RWPE1 (cell line): ENCODE data around the gene CTIF.

ENCODE experiments used
- CTCF ChIA-PET: fragments of 350-600 bp; sonication (Branson Sonifier 250); formaldehyde crosslinking; extraction: SDS; loops from one replicate; lab custom pipeline; 2021; lab: Yijun Ruan, JAX
- POLR2A ChIA-PET: fragments of 400-600 bp; formaldehyde crosslinking; extraction: SDS; loops from one replicate; lab custom pipeline; 2020; ENCODE audit warnings: antibody characterized with exemption; ENCODE audit not compliant: low non-redundant PET; lab: Yijun Ruan, JAX
- DNase-seq: peaks from one replicate; pipeline ENCODE4 v3.0.0; 2012; ENCODE audit warnings: low spot score
- H3K27ac ChIP-seq: fragments of 450-650 bp; 2 replicates; pipeline ENCODE4 v1.5.1; 2017
- TF ChIP-seq, protein P1 (sequence below): fragments of 450-650 bp; conservative IDR thresholded peaks from 2 replicates; pipeline ENCODE4 v1.5.1; 2017; ENCODE audit warnings: low read depth, mild to moderate bottlenecking

CTIF gene

DNA sequence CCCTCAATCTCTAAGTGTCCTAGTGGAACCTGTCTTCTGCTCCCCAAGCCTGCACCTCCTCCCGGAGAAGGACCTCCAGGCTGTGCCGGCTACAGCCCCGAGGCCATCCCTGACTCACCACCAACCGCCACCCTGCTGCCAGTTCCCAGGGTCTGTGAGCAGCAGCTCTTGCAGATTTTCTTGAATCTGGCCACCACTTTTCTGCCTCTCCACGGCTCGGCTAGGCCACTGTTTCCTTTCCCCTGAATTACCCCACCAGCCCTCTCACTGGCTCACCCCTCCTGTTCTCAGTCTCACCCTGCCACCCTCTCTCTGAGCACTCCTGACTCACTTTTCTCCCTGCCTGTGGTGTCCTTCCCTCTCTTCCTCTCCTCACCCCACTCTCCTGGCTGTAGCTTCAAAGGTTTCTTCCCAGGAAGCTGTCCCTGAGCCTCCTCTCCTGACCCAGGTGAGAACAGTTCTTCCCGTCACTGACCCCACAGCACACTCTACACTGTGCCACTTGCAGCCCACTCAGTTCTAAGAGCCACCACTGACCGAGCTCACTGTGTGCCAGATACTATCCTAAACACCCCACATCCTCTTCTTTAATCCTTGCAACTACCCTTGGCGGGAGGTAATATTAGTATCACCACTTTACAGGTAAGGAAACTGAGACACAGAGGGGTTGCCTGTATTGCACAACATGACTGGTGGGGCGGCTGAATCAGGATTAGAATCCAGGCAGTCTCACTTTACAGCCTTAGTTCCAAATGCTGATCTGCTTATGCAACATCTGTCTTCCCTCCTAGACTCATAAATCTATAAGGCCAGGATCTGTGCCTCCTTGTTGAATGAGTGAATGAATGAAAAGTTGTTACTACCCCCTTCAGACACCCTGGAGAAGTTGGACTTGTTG lies 300.3 kb downstream of the CTIF start:
- DNase-seq: peak; percentile 43
- CTCF ChIA-PET: no interaction called here

GRCh38 chr18:48839819-48840490 lies 301.1 kb downstream of the CTIF start:
- peak overlapping the region; percentile 93 for H3K27ac ChIP-seq
- CTCF ChIA-PET: no interaction called here
- DNase-seq: no peak
- TF ChIP-seq, protein P1, sequence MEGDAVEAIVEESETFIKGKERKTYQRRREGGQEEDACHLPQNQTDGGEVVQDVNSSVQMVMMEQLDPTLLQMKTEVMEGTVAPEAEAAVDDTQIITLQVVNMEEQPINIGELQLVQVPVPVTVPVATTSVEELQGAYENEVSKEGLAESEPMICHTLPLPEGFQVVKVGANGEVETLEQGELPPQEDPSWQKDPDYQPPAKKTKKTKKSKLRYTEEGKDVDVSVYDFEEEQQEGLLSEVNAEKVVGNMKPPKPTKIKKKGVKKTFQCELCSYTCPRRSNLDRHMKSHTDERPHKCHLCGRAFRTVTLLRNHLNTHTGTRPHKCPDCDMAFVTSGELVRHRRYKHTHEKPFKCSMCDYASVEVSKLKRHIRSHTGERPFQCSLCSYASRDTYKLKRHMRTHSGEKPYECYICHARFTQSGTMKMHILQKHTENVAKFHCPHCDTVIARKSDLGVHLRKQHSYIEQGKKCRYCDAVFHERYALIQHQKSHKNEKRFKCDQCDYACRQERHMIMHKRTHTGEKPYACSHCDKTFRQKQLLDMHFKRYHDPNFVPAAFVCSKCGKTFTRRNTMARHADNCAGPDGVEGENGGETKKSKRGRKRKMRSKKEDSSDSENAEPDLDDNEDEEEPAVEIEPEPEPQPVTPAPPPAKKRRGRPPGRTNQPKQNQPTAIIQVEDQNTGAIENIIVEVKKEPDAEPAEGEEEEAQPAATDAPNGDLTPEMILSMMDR: no peak
- POLR2A ChIA-PET: no interaction called here

More for the DNA sequence above, 300.3 kb downstream of the CTIF start:
- peak overlapping the region; percentile 93 for H3K27ac ChIP-seq
- TF ChIP-seq, protein P1: no peak
- POLR2A ChIA-PET: no interaction called here

DNA sequence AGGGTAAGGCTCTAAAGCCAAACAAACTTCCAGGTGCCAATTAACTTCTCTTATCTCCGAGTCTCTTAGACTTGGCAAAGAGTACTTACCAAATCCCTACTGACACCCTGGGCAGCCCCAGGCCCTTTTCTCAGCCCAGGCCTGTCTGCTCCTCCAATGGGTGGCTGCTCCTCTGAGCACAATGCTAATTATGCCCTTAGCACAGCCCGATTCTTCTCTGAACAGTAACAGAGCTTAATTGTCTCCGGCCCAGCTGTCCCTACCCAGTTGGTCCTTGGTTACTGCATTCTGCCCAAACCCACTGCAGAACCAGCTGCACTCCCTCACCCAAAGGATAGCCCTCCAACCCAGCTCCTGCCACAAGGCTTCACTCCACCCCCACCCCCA lies 301.7 kb downstream of the CTIF start:
- ChIA-PET POLR2A (interaction anchor here (0.5 kb wide), 1 partner anchor 9 kb away, joined by 5 read pairs; no protein-coding TSS in a partner anchor), CTCF (no interaction called here)
- H3K27ac ChIP-seq: peak overlapping the region; percentile 93

GRCh38 chr18:48841381-48842258 lies 302.8 kb downstream of the CTIF start:
- POLR2A ChIA-PET: interaction anchor here (0.5 kb wide), 1 partner anchor 8 kb away, joined by 5 read pairs; no protein-coding TSS in a partner anchor
- DNase-seq: no peak
- TF ChIP-seq, protein P1: no peak
- CTCF ChIA-PET: no interaction called here
- peak overlapping the region; percentile 93 for H3K27ac ChIP-seq

More for the DNA sequence above, 301.7 kb downstream of the CTIF start:
- TF ChIP-seq, protein P1: no peak
- DNase-seq: no peak

DNA sequence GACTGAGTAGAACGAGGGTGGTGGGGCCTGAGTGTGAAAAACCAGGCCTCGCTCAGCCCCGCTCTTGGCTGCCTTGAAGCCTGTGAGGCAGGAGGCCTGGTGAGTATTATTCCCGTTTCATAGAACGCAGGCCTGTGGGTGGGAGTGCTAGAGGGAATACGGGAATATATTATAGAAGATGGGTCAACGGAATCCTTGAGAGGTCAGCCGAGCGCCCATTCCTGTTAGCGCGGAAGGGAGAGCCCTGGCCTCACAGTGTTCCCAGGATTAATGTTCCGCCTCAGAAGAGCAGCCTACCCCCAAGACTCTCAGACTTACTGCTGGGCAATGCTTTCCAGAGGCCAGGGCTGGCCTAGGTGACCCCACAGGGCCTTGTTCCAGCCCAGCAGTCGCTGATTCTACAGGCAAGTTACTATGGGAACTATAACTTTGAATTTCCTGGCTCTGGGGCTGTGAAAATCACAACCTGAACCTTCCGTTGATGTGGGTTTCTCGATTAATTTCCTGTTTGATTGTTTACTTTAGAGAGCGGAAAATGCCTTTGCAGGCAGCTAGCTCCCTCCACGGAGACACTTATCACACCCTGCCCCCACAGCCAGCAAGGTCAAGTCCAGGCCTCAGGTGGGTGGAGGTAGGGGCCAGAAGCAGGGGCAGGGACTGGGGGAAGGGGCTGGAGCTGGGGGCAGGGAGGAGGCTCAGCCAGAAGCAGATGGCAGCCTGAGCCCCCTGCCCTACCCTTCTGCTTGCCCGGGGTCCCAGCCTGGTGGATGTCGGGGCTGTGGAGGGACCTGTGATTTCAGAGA lies 303.6 kb downstream of the CTIF start:
- TF ChIP-seq, protein P1: no peak
- POLR2A ChIA-PET: no interaction called here
- DNase-seq: no peak
- H3K27ac ChIP-seq: peak overlapping the region; percentile 11; the same call in 1 of the 2 replicates
- CTCF ChIA-PET: no interaction called here
